IPS-NIHi7 (cell line): Measurements from ENCODE around the gene PARD3.

Experiments used
- DNase-seq: peaks from one replicate; pipeline ENCODE4 v3.0.0; 2012; ENCODE audit warnings: mixed read lengths; ENCODE audit errors: extremely low spot score

PARD3 gene

GRCh38 chr10:34539533-34540315 lies 275.4 kb downstream of the PARD3 start:
- no peak for DNase-seq

GRCh38 chr10:34538281-34538829 lies 276.7 kb downstream of the PARD3 start:
- DNase-seq = no peak

GRCh38 chr10:34537629-34538231 lies 277.4 kb downstream of the PARD3 start:
- no peak for DNase-seq

- DNase-seq = no peak
Observed at GRCh38 chr10:34535872-34536271, 279.2 kb downstream of the PARD3 start.

- DNase-seq = no peak
Observed at GRCh38 chr10:34530778-34531177, 284.3 kb downstream of the PARD3 start.

GRCh38 chr10:34528320-34528719 lies 286.8 kb downstream of the PARD3 start:
- DNase-seq = peak; percentile 57

GRCh38 chr10:34526758-34527730 lies 288.1 kb downstream of the PARD3 start:
- DNase-seq = peak; percentile 45

- no peak for DNase-seq
Observed at GRCh38 chr10:34526186-34526585, 288.9 kb downstream of the PARD3 start.

- no peak for DNase-seq
Observed at GRCh38 chr10:34524369-34525091, 290.6 kb downstream of the PARD3 start.

- no peak for DNase-seq
Observed at GRCh38 chr10:34523017-34523767, 291.9 kb downstream of the PARD3 start.

GRCh38 chr10:34522546-34522945 lies 292.6 kb downstream of the PARD3 start:
- no peak for DNase-seq

GRCh38 chr10:34520510-34520909 lies 294.6 kb downstream of the PARD3 start:
- no peak for DNase-seq

GRCh38 chr10:34520084-34520483 lies 295.0 kb downstream of the PARD3 start:
- DNase-seq = no peak

GRCh38 chr10:34514290-34514689 lies 300.8 kb downstream of the PARD3 start:
- no peak for DNase-seq

GRCh38 chr10:34513636-34514035 lies 301.5 kb downstream of the PARD3 start:
- no peak for DNase-seq

GRCh38 chr10:34507217-34507616 lies 307.9 kb downstream of the PARD3 start:
- DNase-seq = no peak

- no peak for DNase-seq
Observed at GRCh38 chr10:34506786-34507185, 308.3 kb downstream of the PARD3 start.

GRCh38 chr10:34505338-34505737 lies 309.8 kb downstream of the PARD3 start:
- no peak for DNase-seq

GRCh38 chr10:34504534-34504933 lies 310.6 kb downstream of the PARD3 start:
- peak; percentile 56 for DNase-seq

- no peak for DNase-seq
Observed at GRCh38 chr10:34503704-34504103, 311.4 kb downstream of the PARD3 start.
